ENCODE measurements around the gene SPTBN1. TPM values are rescaled to one million over a fixed set of nuclear protein-coding genes. Genes with fewer than 3 reads are reported as not detected.

SPTBN1 gene
- total and polyA plus RNA-seq, 2 of the 4 experiments (the other 2 are of a cell fraction): 49.1 to 241 TPM

GRCh38 chr2:54626884-54627283 is 170.8 kb downstream of the SPTBN1 start:
- no peak overlapping the region for H3K9ac ChIP-seq (ENCODE audit: low read depth, low read length)
- H3K14ac ChIP-seq (replicated peaks; ENCODE audit: low read depth, low read length): no peak overlapping the region
- no peaks in the 10 kb centered on the region for H3K9me3 ChIP-seq (ENCODE audit: control insufficient read depth, insufficient read depth, low read length)
- H3K56ac ChIP-seq (ENCODE audit: extremely low read depth, insufficient read depth, low read length): no peak overlapping the region
- 100% methylated on average over 1 of the region's 2 CpGs; no CpG with 5 or more reads in 1 of the 2 experiments for WGBS, 2 experiments (ENCODE audit: extremely low coverage in 2 of 2, insufficient read length in 1 of 2)
- H2BK5ac ChIP-seq (ENCODE audit: low read depth, low read length, poor library complexity, severe bottlenecking): no peak overlapping the region
- no peak overlapping the region for H4K8ac ChIP-seq (ENCODE audit: low read depth in 2 of 2, low read length in 2 of 2)
- H3K4me1 ChIP-seq (ENCODE audit: control insufficient read depth, insufficient read depth, low read length): no peaks in the 10 kb centered on the region
- H4K20me1 ChIP-seq (ENCODE audit: insufficient read depth, low read length): no peaks in the 10 kb centered on the region
- no peak for TF ChIP-seq RFX5 (IDR thresholded peaks at IDR 0.05; ENCODE audit: low read depth, low read length)
- TF ChIP-seq MXI1 (IDR thresholded peaks at IDR 0.05; ENCODE audit: borderline replicate concordance, low read depth, low read length): no peak
- TF ChIP-seq RCOR1 (IDR thresholded peaks at IDR 0.05; ENCODE audit: insufficient replicate concordance, low read length): no peak
- TF ChIP-seq, protein P1, sequence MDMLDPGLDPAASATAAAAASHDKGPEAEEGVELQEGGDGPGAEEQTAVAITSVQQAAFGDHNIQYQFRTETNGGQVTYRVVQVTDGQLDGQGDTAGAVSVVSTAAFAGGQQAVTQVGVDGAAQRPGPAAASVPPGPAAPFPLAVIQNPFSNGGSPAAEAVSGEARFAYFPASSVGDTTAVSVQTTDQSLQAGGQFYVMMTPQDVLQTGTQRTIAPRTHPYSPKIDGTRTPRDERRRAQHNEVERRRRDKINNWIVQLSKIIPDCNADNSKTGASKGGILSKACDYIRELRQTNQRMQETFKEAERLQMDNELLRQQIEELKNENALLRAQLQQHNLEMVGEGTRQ (IDR thresholded peaks at IDR 0.05; ENCODE audit: low read depth, low read length): no peak
- TF ChIP-seq ELK1 (IDR thresholded peaks at IDR 0.05; ENCODE audit: borderline replicate concordance, low read depth, low read length): no peak
- TF ChIP-seq BHLHE40 (IDR thresholded peaks at IDR 0.05; ENCODE audit: low read depth, low read length): no peak
- TF ChIP-seq NFE2L2 (IDR thresholded peaks at IDR 0.05; ENCODE audit: low read depth, low read length): no peak
- no peak for TF ChIP-seq POLR2A (IDR thresholded peaks at IDR 0.05; ENCODE audit: low read depth, low read length)
- TF ChIP-seq, protein P2, sequence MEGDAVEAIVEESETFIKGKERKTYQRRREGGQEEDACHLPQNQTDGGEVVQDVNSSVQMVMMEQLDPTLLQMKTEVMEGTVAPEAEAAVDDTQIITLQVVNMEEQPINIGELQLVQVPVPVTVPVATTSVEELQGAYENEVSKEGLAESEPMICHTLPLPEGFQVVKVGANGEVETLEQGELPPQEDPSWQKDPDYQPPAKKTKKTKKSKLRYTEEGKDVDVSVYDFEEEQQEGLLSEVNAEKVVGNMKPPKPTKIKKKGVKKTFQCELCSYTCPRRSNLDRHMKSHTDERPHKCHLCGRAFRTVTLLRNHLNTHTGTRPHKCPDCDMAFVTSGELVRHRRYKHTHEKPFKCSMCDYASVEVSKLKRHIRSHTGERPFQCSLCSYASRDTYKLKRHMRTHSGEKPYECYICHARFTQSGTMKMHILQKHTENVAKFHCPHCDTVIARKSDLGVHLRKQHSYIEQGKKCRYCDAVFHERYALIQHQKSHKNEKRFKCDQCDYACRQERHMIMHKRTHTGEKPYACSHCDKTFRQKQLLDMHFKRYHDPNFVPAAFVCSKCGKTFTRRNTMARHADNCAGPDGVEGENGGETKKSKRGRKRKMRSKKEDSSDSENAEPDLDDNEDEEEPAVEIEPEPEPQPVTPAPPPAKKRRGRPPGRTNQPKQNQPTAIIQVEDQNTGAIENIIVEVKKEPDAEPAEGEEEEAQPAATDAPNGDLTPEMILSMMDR (conservative IDR thresholded peaks at IDR 0.05; ENCODE audit: low read depth, low read length): no peak
- no peak for TF ChIP-seq FOS (IDR thresholded peaks at IDR 0.05; ENCODE audit: low read depth, low read length)
- TF ChIP-seq CHD1 (IDR thresholded peaks at IDR 0.05; ENCODE audit: low read depth, low read length): no peak
- TF ChIP-seq MAFK (IDR thresholded peaks at IDR 0.05; ENCODE audit: low read depth, low read length): no peak
- TF ChIP-seq SMC3 (IDR thresholded peaks at IDR 0.05; ENCODE audit: low read depth, low read length): no peak
- TF ChIP-seq MAZ (IDR thresholded peaks at IDR 0.05; ENCODE audit: borderline replicate concordance, low read depth, low read length): no peak
- TF ChIP-seq CEBPB (IDR thresholded peaks at IDR 0.05; ENCODE audit: low read depth, low read length): no peak
- no peak for TF ChIP-seq RAD21 (IDR thresholded peaks at IDR 0.05; ENCODE audit: low read length)
- no peak for ATAC-seq (ENCODE audit: low read depth)
- no peak overlapping the region for H3K23ac ChIP-seq (ENCODE audit: low read depth, low read length)
- H2BK120ac ChIP-seq (ENCODE audit: low read depth, low read length): no peak overlapping the region
- no peak overlapping the region for H2BK15ac ChIP-seq (ENCODE audit: low read depth, low read length)
- peaks cover 11 to 53% of the 10 kb centered on the region in 2 experiments; a peak in 2 of 4 replicates for H3K79me1 ChIP-seq (ENCODE audit: low read depth in 1 of 2, low read length in 2 of 2)
- peaks cover 21% of the 10 kb centered on the region; the same call in 1 of the 2 replicates for H3K9me1 ChIP-seq (ENCODE audit: insufficient read depth, low read length)
- dilution Hi-C loops (cut with HindIII; ENCODE audit: low sequenced_read_pairs, unreplicated experiment): no loop called here
- H3K4me3 ChIP-seq (ENCODE audit: insufficient read depth, low read depth, low read length): no peak overlapping the region
- H3K18ac ChIP-seq (ENCODE audit: low read depth, low read length): no peak overlapping the region
- H2AK5ac ChIP-seq (ENCODE audit: low read depth, low read length): no peak overlapping the region
- H4K91ac ChIP-seq (ENCODE audit: insufficient read depth, low read depth, low read length): no peak overlapping the region
- no peak overlapping the region for H3K4me2 ChIP-seq (ENCODE audit: low read depth, low read length)
- no peak overlapping the region for H2AFZ ChIP-seq (replicated peaks; ENCODE audit: low read length, poor library complexity)
- no peak overlapping the region for H3K27ac ChIP-seq (ENCODE audit: insufficient read depth, low read length)
- H4K5ac ChIP-seq (ENCODE audit: low read depth, low read length): no peak overlapping the region
- in situ Hi-C loops (cut with MboI; ENCODE audit: low sequenced_read_pairs): no loop called here
- intact Hi-C loops (cut with micrococcal nuclease): no loop called here
- no peak overlapping the region for H2BK20ac ChIP-seq (ENCODE audit: low read depth, low read length)
- BruUV-seq (replicated peaks): no TSS peak
- H3K4ac ChIP-seq (ENCODE audit: low read depth, low read length): no peak overlapping the region
- DNase-seq: no peak
- ChIA-PET POLR2A (ENCODE audit: unreplicated experiment) (interaction anchor here (0.9 kb wide), 1 partner anchor 10 kb away, joined by 3 read pairs; no protein-coding TSS in a partner anchor), CTCF (no interaction called here)
- no peaks in the 10 kb centered on the region for H3K27me3 ChIP-seq (ENCODE audit: control insufficient read depth, insufficient read depth, low read length)
- H2AK9ac ChIP-seq (replicated peaks; ENCODE audit: low read depth, low read length, poor library complexity): no peak overlapping the region
- H3K36me3 ChIP-seq (ENCODE audit: control insufficient read depth, insufficient read depth, low read length): peaks cover 68% of the 10 kb centered on the region

Measured in IMR-90 (cell line).